Mesendoderm (in vitro differentiated cells): ENCODE measurements around the gene DNASE1L1.
A peak's percentile ranks its signal among the peaks of the same experiment; 100 is the strongest.

ENCODE experiments used
- DNase-seq: peaks from one replicate; pipeline ENCODE4 v3.0.0; 2013
- H2AK5ac ChIP-seq: 2 replicates; pipeline ENCODE4 v1.6.1; 2013; ENCODE audit warnings: low read length, inconsistent platforms
- H2BK120ac ChIP-seq: 2 replicates; pipeline ENCODE4 v1.6.1; 2013; ENCODE audit warnings: low read depth, mild to moderate bottlenecking, low read length, moderate library complexity, mixed read lengths
- H2BK15ac ChIP-seq: replicated peaks from 2 replicates; pipeline ENCODE4 v1.6.1; 2013; ENCODE audit warnings: low read depth, mild to moderate bottlenecking, moderate library complexity
- H2BK5ac ChIP-seq: 2 replicates; pipeline ENCODE4 v1.6.1; 2013; ENCODE audit warnings: low read length, inconsistent platforms
- H3K18ac ChIP-seq: 2 replicates; pipeline ENCODE4 v1.6.1; 2013; ENCODE audit warnings: mild to moderate bottlenecking, low read length, mixed read lengths
- H3K23ac ChIP-seq: one replicate; pipeline ENCODE4 v1.6.1; 2013; ENCODE audit warnings: low read length
- H3K27ac ChIP-seq: 2 replicates; pipeline ENCODE4 v1.5.1; 2013; ENCODE audit warnings: low read depth, mild to moderate bottlenecking, inconsistent platforms, low read length, moderate library complexity
- H3K27me3 ChIP-seq: 2 replicates; pipeline ENCODE4 v1.6.1; 2013; ENCODE audit warnings: low read length, control low read depth, mild to moderate bottlenecking, inconsistent platforms; ENCODE audit not compliant: insufficient read depth, poor library complexity
- H3K36me3 ChIP-seq: 2 replicates; pipeline ENCODE4 v1.6.1; 2013; ENCODE audit warnings: low read length, inconsistent platforms; ENCODE audit not compliant: control insufficient read depth, insufficient read depth
- H3K4ac ChIP-seq: one replicate; pipeline ENCODE4 v1.6.1; 2013; ENCODE audit warnings: low read depth, mild to moderate bottlenecking, low read length, moderate library complexity
- H3K4me1 ChIP-seq: 2 replicates; pipeline ENCODE4 v1.6.1; 2013; ENCODE audit warnings: low read depth, low read length, inconsistent platforms; ENCODE audit not compliant: control insufficient read depth
- H3K4me2 ChIP-seq: 2 replicates; pipeline ENCODE4 v1.6.1; 2013; ENCODE audit warnings: low read length
- H3K4me3 ChIP-seq: 2 replicates; pipeline ENCODE4 v1.5.1; 2013; ENCODE audit warnings: mild to moderate bottlenecking, low read length
- H3K56ac ChIP-seq: one replicate; pipeline ENCODE4 v1.6.1; 2013; ENCODE audit warnings: low read length
- H3K79me1 ChIP-seq: 2 replicates; pipeline ENCODE4 v1.6.1; 2013; ENCODE audit warnings: low read length, inconsistent platforms
- H3K79me2 ChIP-seq: 2 replicates; pipeline ENCODE4 v1.6.1; 2013; ENCODE audit warnings: mild to moderate bottlenecking, low read length; ENCODE audit not compliant: control insufficient read depth, insufficient read depth
- H3K9ac ChIP-seq: 2 replicates; pipeline ENCODE4 v1.6.1; 2013; ENCODE audit warnings: low read length, inconsistent platforms
- H4K5ac ChIP-seq: one replicate; pipeline ENCODE4 v1.6.1; 2013; ENCODE audit warnings: low read length
- H4K8ac ChIP-seq: one replicate; pipeline ENCODE4 v1.6.1; 2013; ENCODE audit warnings: low read depth, mild to moderate bottlenecking, control low read depth, low read length, moderate library complexity
- WGBS: extraction: QIAGEN DNeasy Blood & Tissue Kit; methylation state at CpG from one replicate; pipeline ENCODE4 v1.1.7; 2013; ENCODE audit warnings: low lambda C conversion rate, missing lambda C conversion rate; ENCODE audit not compliant: insufficient coverage; ENCODE audit errors: extremely low coverage; 5-methylcytosine and 5-hydroxymethylcytosine counted together

Gene DNASE1L1

GRCh38 chrX:154371017-154371788 lies 37.9 kb downstream of the DNASE1L1 start:
- Histone ChIP-seq H3K4me3 (peak overlapping the region; percentile 97), H3K4me1 (no peaks in the 10 kb centered on the region), H3K23ac (no peak overlapping the region), H3K27ac (peak overlapping the region; percentile 86), H3K79me1 (peaks cover 2% of the 10 kb centered on the region), H3K4ac (peak overlapping the region; percentile 95), H3K56ac (peak overlapping the region; percentile 98), H2BK15ac (no peak overlapping the region), H2BK5ac (no peak overlapping the region), H2AK5ac (peak overlapping the region; percentile 18), H3K27me3 (no peaks in the 10 kb centered on the region), H4K5ac (no peak overlapping the region), H2BK120ac (no peak overlapping the region), H3K4me2 (no peak overlapping the region), H4K8ac (no peak overlapping the region), H3K18ac (peak overlapping the region; percentile 97), H3K79me2 (peaks cover 43% of the 10 kb centered on the region), H3K9ac (peak overlapping the region; percentile 99), H3K36me3 (peaks cover 13% of the 10 kb centered on the region)
- peak; percentile 95 for DNase-seq
- no CpG with 5 or more reads among the region's 77 CpGs for WGBS

- H2BK120ac ChIP-seq: peak overlapping the region; percentile 69
- peaks cover 13% of the 10 kb centered on the region for H3K36me3 ChIP-seq
- peak overlapping the region; percentile 97 for H3K18ac ChIP-seq
- H4K5ac ChIP-seq: no peak overlapping the region
- no CpG with 5 or more reads among the region's 63 CpGs for WGBS
- H3K79me1 ChIP-seq: peaks cover 2% of the 10 kb centered on the region
- H3K23ac ChIP-seq: peak overlapping the region; percentile 80
- peak overlapping the region; percentile 86 for H3K27ac ChIP-seq
- no peak overlapping the region for H2BK15ac ChIP-seq
- H2AK5ac ChIP-seq: peak overlapping the region; percentile 18
- H3K9ac ChIP-seq: peak overlapping the region; percentile 99
- H3K4me2 ChIP-seq: peak overlapping the region; percentile 77
- H3K4me3 ChIP-seq: peak overlapping the region; percentile 97
- no peak overlapping the region for H2BK5ac ChIP-seq
- DNase-seq: no peak
- H3K4ac ChIP-seq: peak overlapping the region; percentile 95
- no peaks in the 10 kb centered on the region for H3K4me1 ChIP-seq
- H3K56ac ChIP-seq: peak overlapping the region; percentile 98
- peaks cover 47% of the 10 kb centered on the region for H3K79me2 ChIP-seq
- no peak overlapping the region for H4K8ac ChIP-seq
- no peaks in the 10 kb centered on the region for H3K27me3 ChIP-seq
Observed at GRCh38 chrX:154370300-154371016, 38.6 kb downstream of the DNASE1L1 start.

- peak; percentile 95 for DNase-seq
- Histone ChIP-seq H3K4ac (peak overlapping the region; percentile 95), H3K79me2 (peaks cover 47% of the 10 kb centered on the region), H3K18ac (peak overlapping the region; percentile 97), H3K56ac (peak overlapping the region; percentile 98), H3K4me2 (peak overlapping the region; percentile 77), H3K9ac (peak overlapping the region; percentile 99), H3K4me3 (peak overlapping the region; percentile 97), H2BK15ac (no peak overlapping the region), H3K23ac (peak overlapping the region; percentile 80), H4K5ac (no peak overlapping the region), H4K8ac (no peak overlapping the region), H2BK120ac (peak overlapping the region; percentile 69), H3K36me3 (peaks cover 13% of the 10 kb centered on the region), H3K79me1 (peaks cover 2% of the 10 kb centered on the region), H3K4me1 (no peaks in the 10 kb centered on the region), H3K27ac (peak overlapping the region; percentile 88), H3K27me3 (no peaks in the 10 kb centered on the region), H2BK5ac (peak overlapping the region; percentile 95), H2AK5ac (peak overlapping the region; percentile 82)
- WGBS: no CpG with 5 or more reads among the region's 13 CpGs
Observed at GRCh38 chrX:154369449-154370299, 39.4 kb downstream of the DNASE1L1 start.

GRCh38 chrX:154368630-154369448 lies 40.2 kb downstream of the DNASE1L1 start:
- H3K79me2 ChIP-seq: peaks cover 47% of the 10 kb centered on the region

More at GRCh38 chrX:154368630-154369448, 40.2 kb downstream of the DNASE1L1 start:
- Histone ChIP-seq H2BK15ac (no peak overlapping the region), H3K18ac (peak overlapping the region; percentile 92), H3K36me3 (peaks cover 15% of the 10 kb centered on the region), H2BK120ac (peak overlapping the region; percentile 55), H3K4me3 (peak overlapping the region; percentile 60), H2AK5ac (no peak overlapping the region), H3K79me1 (peaks cover 2% of the 10 kb centered on the region), H3K9ac (peak overlapping the region; percentile 92), H3K4me2 (peak overlapping the region; percentile 57), H4K8ac (no peak overlapping the region), H3K27ac (peak overlapping the region; percentile 88), H4K5ac (no peak overlapping the region), H3K56ac (peak overlapping the region; percentile 91), H3K23ac (no peak overlapping the region), H3K4me1 (no peaks in the 10 kb centered on the region), H2BK5ac (peak overlapping the region; percentile 85), H3K4ac (peak overlapping the region; percentile 17), H3K27me3 (no peaks in the 10 kb centered on the region)
- peak; percentile 86 for DNase-seq
- WGBS: no CpG with 5 or more reads among the region's 16 CpGs
